A673 (cell line): Measurements from ENCODE around the gene LRCH1. TPM values are rescaled to one million over a fixed set of nuclear protein-coding genes. Genes with fewer than 3 reads are reported as not detected.
A peak's percentile ranks its signal among the peaks of the same experiment; 100 is the strongest.

Experiments used
- BruUV-seq: library from RNA; stranded (reverse); fragments of 400-500 nt; replicated peaks from 2 replicates; lab custom pipeline; 2021; lab: Mats Ljungman, UMichigan
- CTCF ChIA-PET: fragments of 300-600 bp; sonication (Branson Sonifier 250); formaldehyde crosslinking; loops from one replicate; lab custom pipeline; 2022; ENCODE audit warnings: antibody characterized with exemption; lab: Charles Lee
- POLR2A ChIA-PET: fragments of 300-600 bp; sonication (Branson Sonifier 250); formaldehyde crosslinking; loops from one replicate; lab custom pipeline; 2022; ENCODE audit warnings: antibody characterized with exemption; ENCODE audit not compliant: low non-redundant PET; lab: Charles Lee
- DNase-seq: peaks from one replicate; pipeline ENCODE4 v3.0.0-alpha.2; 2015; ENCODE audit warnings: low spot score
- H3K27ac ChIP-seq: fragments of 200-600 bp; sonication (generic); 2 replicates; pipeline ENCODE4 v1.5.1; 2016; ENCODE audit warnings: mixed run types, low read depth, mild to moderate bottlenecking, mixed read lengths, antibody characterized with exemption, low read length; ENCODE audit not compliant: poor library complexity, severe bottlenecking
- H3K27me3 ChIP-seq: fragments of 200-600 bp; sonication (generic); replicated peaks from 2 replicates; pipeline ENCODE4 v1.6.1; 2017; ENCODE audit warnings: mixed run types, low read depth, mild to moderate bottlenecking, mixed read lengths, antibody characterized with exemption, low read length; ENCODE audit not compliant: insufficient read depth, poor library complexity
- H3K36me3 ChIP-seq: fragments of 200-600 bp; sonication (generic); 2 replicates; pipeline ENCODE4 v1.6.1; 2016; ENCODE audit warnings: mixed run types, mild to moderate bottlenecking, mixed read lengths, antibody characterized with exemption, low read length; ENCODE audit not compliant: insufficient read depth, poor library complexity, severe bottlenecking
- H3K4me1 ChIP-seq: fragments of 200-600 bp; sonication (generic); 2 replicates; pipeline ENCODE4 v1.6.1; 2017; ENCODE audit warnings: mixed run types, mild to moderate bottlenecking, mixed read lengths, antibody characterized with exemption, low read length; ENCODE audit not compliant: insufficient read depth, poor library complexity, severe bottlenecking
- H3K4me3 ChIP-seq: fragments of 200-600 bp; sonication (generic); 2 replicates; pipeline ENCODE4 v1.5.1; 2016; ENCODE audit warnings: low read depth, mixed run types, mild to moderate bottlenecking, mixed read lengths, low read length; ENCODE audit not compliant: poor library complexity, severe bottlenecking
- H3K9me3 ChIP-seq: fragments of 200-600 bp; sonication (generic); 2 replicates; pipeline ENCODE4 v1.6.1; 2016; ENCODE audit warnings: mixed run types, low read depth, mild to moderate bottlenecking, mixed read lengths, antibody characterized with exemption, low read length; ENCODE audit not compliant: poor library complexity, severe bottlenecking
- CTCF ChIP-seq: fragments of 300-800, 200-600 bp; sonication (generic); conservative IDR thresholded peaks from 2 replicates; pipeline ENCODE4 v1.5.1; 2017; ENCODE audit warnings: low read depth, mild to moderate bottlenecking, antibody characterized with exemption, low read length, moderate library complexity, mixed read lengths
- EZH2 ChIP-seq: fragments of 200-600 bp; sonication (generic); IDR thresholded peaks from 2 replicates; pipeline ENCODE4 v1.6.1; 2017; ENCODE audit warnings: borderline replicate concordance, low read depth, mild to moderate bottlenecking, mixed read lengths, antibody characterized with exemption, low read length; ENCODE audit not compliant: poor library complexity, severe bottlenecking
- intact Hi-C: fragments of 100-400 bp; cut with micrococcal nuclease; formaldehyde crosslinking; loops from one replicate; pipeline ENCODE4 v1.10.0; 2022; ENCODE audit not compliant: unreplicated experiment
- total RNA-seq: library from RNA; stranded (reverse); gene quantifications from 2 replicates; pipeline ENCODE4 v1.2.3, GENCODE V29; 2021

Gene LRCH1
- total RNA-seq, 1 experiment from 2014 or later, result 25.3 TPM

- Histone ChIP-seq H3K9me3 (no peaks in the 10 kb centered on the region), H3K27ac (peak overlapping the region; percentile 93), H3K4me1 (peaks cover 86% of the 10 kb centered on the region), H3K36me3 (no peaks in the 10 kb centered on the region), H3K4me3 (peak overlapping the region; percentile 28), H3K27me3 (no peaks in the 10 kb centered on the region)
- POLR2A ChIA-PET, result no interaction called here
- BruUV-seq, result no TSS peak
- intact Hi-C loops, result no loop called here
- DNase-seq, result peak; percentile 98
- TF ChIP-seq CTCF, result peak; percentile 49
- TF ChIP-seq EZH2, result no peak
- CTCF ChIA-PET, result interaction anchor here (1.1 kb wide), 1 partner anchor 11 kb away, joined by 3 read pairs; no protein-coding TSS in a partner anchor
These were observed 113.9 kb downstream of the LRCH1 start for GRCh38 chr13:46666727-46667456.

- intact Hi-C loops, result loop anchor here (1.0 kb wide), 1 partner anchor 114 kb away; the partner anchor contains the start of gene LRCH1
- Histone ChIP-seq H3K4me3 (peak overlapping the region; percentile 24), H3K27me3 (no peaks in the 10 kb centered on the region), H3K27ac (peak overlapping the region; percentile 76), H3K4me1 (peaks cover 78% of the 10 kb centered on the region), H3K9me3 (no peaks in the 10 kb centered on the region), H3K36me3 (no peaks in the 10 kb centered on the region)
- no peak for DNase-seq
- TF ChIP-seq EZH2, result no peak
- no peak for TF ChIP-seq CTCF
- BruUV-seq, result no TSS peak
- ChIA-PET CTCF (no interaction called here), POLR2A (no interaction called here)
These were observed 114.8 kb downstream of the LRCH1 start for GRCh38 chr13:46667687-46668281.

- Histone ChIP-seq H3K4me1 (peaks cover 73% of the 10 kb centered on the region), H3K4me3 (peak overlapping the region; percentile 24), H3K27me3 (no peaks in the 10 kb centered on the region), H3K27ac (peak overlapping the region; percentile 76), H3K36me3 (no peaks in the 10 kb centered on the region), H3K9me3 (no peaks in the 10 kb centered on the region)
- intact Hi-C loops, result loop anchor here (1.0 kb wide), 1 partner anchor 115 kb away; the partner anchor contains the start of gene LRCH1
- CTCF ChIA-PET, result no interaction called here
- POLR2A ChIA-PET, result no interaction called here
- TF ChIP-seq EZH2 (no peak), CTCF (no peak)
- no TSS peak for BruUV-seq
- DNase-seq, result peak; percentile 83
These were observed 115.3 kb downstream of the LRCH1 start for GRCh38 chr13:46668302-46668720.
